AG09309 (cell line): Measurements from ENCODE around the gene RYR1.
A peak's percentile ranks its signal among the peaks of the same experiment; 100 is the strongest.

Source experiments
- DNase-seq: peaks from one replicate; pipeline ENCODE4 v3.0.0-alpha.2; 2010; ENCODE audit warnings: low read depth
- H3K4me3 ChIP-seq: 2 replicates; pipeline ENCODE4 v1.5.1; 2011; ENCODE audit warnings: mild to moderate bottlenecking, low read depth, low read length, moderate library complexity; ENCODE audit not compliant: control insufficient read depth
- CTCF ChIP-seq: IDR thresholded peaks from 2 replicates; pipeline ENCODE4 v1.5.1; 2011; ENCODE audit warnings: mild to moderate bottlenecking, low read depth, low read length, inconsistent platforms; ENCODE audit not compliant: insufficient read depth, control insufficient read depth; ENCODE audit errors: missing control alignments

RYR1 gene

GRCh38 chr19:38539751-38540150 is 106.3 kb downstream of the RYR1 start:
- no peak overlapping the region for H3K4me3 ChIP-seq
- no peak for TF ChIP-seq CTCF
- DNase-seq, result no peak

GRCh38 chr19:38542040-38542439 is 108.5 kb downstream of the RYR1 start:
- no peak overlapping the region for H3K4me3 ChIP-seq
- TF ChIP-seq CTCF, result no peak
- DNase-seq, result no peak

DNA sequence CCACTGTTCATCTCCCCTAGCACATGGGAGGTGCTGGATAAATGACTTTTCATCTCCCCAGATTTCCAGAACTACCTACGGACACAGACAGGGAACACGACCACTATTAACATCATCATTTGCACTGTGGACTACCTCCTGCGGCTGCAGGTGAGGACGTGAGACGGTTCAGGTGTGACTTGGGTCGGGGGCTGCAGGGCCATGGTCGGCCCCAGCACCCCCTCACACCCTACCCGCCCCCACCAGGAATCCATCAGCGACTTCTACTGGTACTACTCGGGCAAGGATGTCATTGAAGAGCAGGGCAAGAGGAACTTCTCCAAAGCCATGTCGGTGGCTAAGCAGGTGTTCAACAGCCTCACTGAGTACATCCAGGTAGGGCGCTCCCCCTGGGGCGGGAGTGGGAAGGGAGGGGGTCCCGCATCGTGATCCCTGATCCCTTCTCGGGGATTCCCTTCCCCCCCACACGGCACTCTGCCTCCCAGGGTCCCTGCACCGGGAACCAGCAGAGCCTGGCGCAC is 109.9 kb downstream of the RYR1 start:
- TF ChIP-seq CTCF, result no peak
- H3K4me3 ChIP-seq, result peak overlapping the region; percentile 32
- DNase-seq, result no peak

- peak; percentile 63 for DNase-seq
- peak; percentile 55 for TF ChIP-seq CTCF
- H3K4me3 ChIP-seq, result peak overlapping the region; percentile 32
Observed at GRCh38 chr19:38543807-38544568, 110.5 kb downstream of the RYR1 start.

GRCh38 chr19:38544569-38545315 is 111.3 kb downstream of the RYR1 start:
- no peak for DNase-seq

DNA sequence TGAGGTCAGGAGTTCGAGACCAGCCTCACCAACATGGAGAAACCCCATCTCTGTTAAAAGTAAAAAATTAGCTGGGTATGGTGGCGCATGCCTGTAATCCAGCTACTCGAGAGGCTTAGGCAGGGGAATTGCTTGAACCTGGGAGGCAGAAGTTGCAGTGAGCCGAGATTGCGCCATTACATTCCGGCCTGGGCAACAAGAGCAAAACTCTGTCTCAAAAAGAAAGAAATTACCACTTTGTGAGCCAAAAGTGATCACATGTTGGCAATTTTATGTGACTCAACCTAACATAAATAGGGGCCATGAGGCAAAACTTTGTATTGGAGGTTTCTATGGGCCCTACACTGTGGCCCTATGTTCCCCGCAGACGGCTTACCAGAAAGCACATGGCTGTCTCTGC is 112.1 kb downstream of the RYR1 start:
- H3K4me3 ChIP-seq, result no peak overlapping the region
- no peak for TF ChIP-seq CTCF
- no peak for DNase-seq

More at GRCh38 chr19:38544569-38545315, 111.3 kb downstream of the RYR1 start:
- no peak overlapping the region for H3K4me3 ChIP-seq
- no peak for TF ChIP-seq CTCF
